PFSK-1 (cell line): ENCODE data around the gene BRICD5.

Experiments used
- FOXP2 ChIP-seq: optimal IDR thresholded peaks from 2 replicates; pipeline ENCODE3; 2011; ENCODE audit warnings: borderline replicate concordance, control low read depth, inconsistent platforms; ENCODE audit not compliant: insufficient read depth; ENCODE audit errors: extremely low read length, extremely low read depth
- POLR2AphosphoS5 ChIP-seq: IDR thresholded peaks from 2 replicates; pipeline ENCODE4 v1.6.1; 2012; ENCODE audit warnings: low read depth, mild to moderate bottlenecking, control low read depth, low read length, moderate library complexity
- REST ChIP-seq, 2 experiments: IDR thresholded peaks; 2 replicates each; pipeline versions ENCODE4 v1.6.1 to v1.8.0; 2011 to 2012; ENCODE audit warnings: low read depth in 2 of 2, low read length in 2 of 2, control low read depth in 1 of 2, inconsistent platforms in 1 of 2, mild to moderate bottlenecking in 1 of 2, moderate library complexity in 1 of 2; ENCODE audit not compliant: insufficient read depth in 1 of 2
- SIN3A ChIP-seq: IDR thresholded peaks from 2 replicates; pipeline ENCODE4 v1.6.1; 2012; ENCODE audit warnings: mild to moderate bottlenecking, low read length, moderate library complexity, borderline replicate concordance; ENCODE audit not compliant: insufficient read depth
- TAF1 ChIP-seq: IDR thresholded peaks from 2 replicates; pipeline ENCODE4 v1.6.1; 2012; ENCODE audit warnings: low read length, control low read depth, borderline replicate concordance; ENCODE audit not compliant: insufficient read depth

Gene BRICD5

GRCh38 chr16:2208772-2209171 is 1.9 kb downstream of the BRICD5 start:
- TF ChIP-seq POLR2AphosphoS5 (no peak), FOXP2 (no peak), REST (IDR thresholded peaks at IDR 0.05; ENCODE audit: insufficient read depth in 1 of 2, low read depth in 2 of 2, low read length in 2 of 2) (no peak), SIN3A (no peak), TAF1 (no peak)

GRCh38 chr16:2208308-2208707 is 2.4 kb downstream of the BRICD5 start:
- TF ChIP-seq TAF1 (no peak), POLR2AphosphoS5 (no peak), FOXP2 (no peak), REST (IDR thresholded peaks at IDR 0.05; ENCODE audit: insufficient read depth in 1 of 2, low read depth in 2 of 2, low read length in 2 of 2) (no peak), SIN3A (no peak)

- TF ChIP-seq REST (IDR thresholded peaks at IDR 0.05; ENCODE audit: insufficient read depth in 1 of 2, low read depth in 2 of 2, low read length in 2 of 2): no peak
- no peak for TF ChIP-seq TAF1
- no peak for TF ChIP-seq SIN3A
- no peak for TF ChIP-seq POLR2AphosphoS5
- TF ChIP-seq FOXP2: no peak
Observed at GRCh38 chr16:2207872-2208271, 2.8 kb downstream of the BRICD5 start.

- TF ChIP-seq SIN3A (no peak), REST (IDR thresholded peaks at IDR 0.05; ENCODE audit: insufficient read depth in 1 of 2, low read depth in 2 of 2, low read length in 2 of 2) (no peak), FOXP2 (no peak), POLR2AphosphoS5 (no peak), TAF1 (no peak)
Observed at GRCh38 chr16:2206780-2207433, 3.8 kb downstream of the BRICD5 start.

- no peak for TF ChIP-seq POLR2AphosphoS5
- TF ChIP-seq FOXP2: no peak
Observed at GRCh38 chr16:2206420-2206779, 4.3 kb downstream of the BRICD5 start.
